H1 (cell line): ENCODE results near the gene IVL. TPM values are rescaled to one million over a fixed set of nuclear protein-coding genes. Genes with fewer than 3 reads are reported as not detected.

Experiments
- CTCF ChIA-PET: fragments of 300-600 bp; sonication (Branson Sonifier 250); formaldehyde crosslinking; loops from one replicate; lab custom pipeline; 2021; ENCODE audit not compliant: partially characterized antibody; lab: Charles Lee
- POLR2A ChIA-PET: fragments of 300-600 bp; sonication (Branson Sonifier 250); formaldehyde crosslinking; loops from one replicate; lab custom pipeline; 2021; ENCODE audit warnings: inconsistent platforms; ENCODE audit not compliant: partially characterized antibody; lab: Charles Lee
- DNase-seq, 2 experiments: peaks; one replicate each; pipeline versions ENCODE4 v3.0.0 to v3.0.0-alpha.2; 2010 to 2022; ENCODE audit warnings: low spot score in 2 of 2, low read depth in 1 of 2, mixed read lengths in 1 of 2
- FAIRE-seq: peaks from 2 replicates; lab custom pipeline; 2011; peaks lifted over from hg19 to GRCh38; lab: Jason Lieb, UNC
- H2AFZ ChIP-seq: 2 replicates; pipeline ENCODE4 v1.8.1; 2012; ENCODE audit warnings: low read length, inconsistent platforms
- H2AK5ac ChIP-seq: 2 replicates; pipeline ENCODE4 v1.6.1; 2013; ENCODE audit warnings: low read depth, low read length
- H2BK120ac ChIP-seq: replicated peaks from 2 replicates; pipeline ENCODE3; 2013; ENCODE audit warnings: low read depth, low read length, inconsistent platforms
- H2BK12ac ChIP-seq: 2 replicates; pipeline ENCODE4 v1.6.1; 2013; ENCODE audit warnings: low read depth, low read length
- H2BK15ac ChIP-seq: 2 replicates; pipeline ENCODE4 v1.6.1; 2013; ENCODE audit warnings: low read length
- H2BK20ac ChIP-seq: 2 replicates; pipeline ENCODE4 v1.6.1; 2013; ENCODE audit warnings: low read length
- H2BK5ac ChIP-seq: 2 replicates; pipeline ENCODE4 v1.6.1; 2013; ENCODE audit warnings: low read depth, low read length
- H3K14ac ChIP-seq: 2 replicates; pipeline ENCODE4 v1.6.1; 2013; ENCODE audit warnings: inconsistent platforms; ENCODE audit not compliant: insufficient read length
- H3K18ac ChIP-seq: 2 replicates; pipeline ENCODE4 v1.6.1; 2013; ENCODE audit warnings: low read length; ENCODE audit errors: extremely low read depth
- H3K23ac ChIP-seq: 2 replicates; pipeline ENCODE4 v1.6.1; 2013; ENCODE audit warnings: inconsistent platforms; ENCODE audit not compliant: insufficient read length
- H3K23me2 ChIP-seq: 2 replicates; pipeline ENCODE4 v1.6.1; 2013; ENCODE audit warnings: low read depth, low read length
- H3K27ac ChIP-seq: 2 replicates; pipeline ENCODE4 v1.6.1; 2011; ENCODE audit warnings: low read depth, low read length, inconsistent platforms
- H3K27me3 ChIP-seq, 4 experiments: replicated peaks in 1 of 4; 1 replicate in 1 of 4; 2 replicates in 3 of 4; pipeline versions ENCODE4 v1.6.1 to v1.8.1; 2011 to 2013; ENCODE audit warnings: low read length in 3 of 4, mild to moderate bottlenecking in 3 of 4, inconsistent platforms in 2 of 4, mixed read lengths in 2 of 4, moderate library complexity in 1 of 4; ENCODE audit not compliant: control insufficient read depth in 3 of 4, insufficient read depth in 3 of 4; ENCODE audit errors: extremely low read depth in 1 of 4
- H3K36me3 ChIP-seq, 4 experiments: 2 replicates each; pipeline versions ENCODE4 v1.6.1 to v1.8.1; 2011 to 2013; ENCODE audit warnings: mild to moderate bottlenecking in 4 of 4, low read length in 3 of 4, moderate library complexity in 2 of 4, control low read depth in 1 of 4, inconsistent platforms in 1 of 4; ENCODE audit not compliant: insufficient read depth in 4 of 4, control insufficient read depth in 2 of 4
- H3K4ac ChIP-seq: replicated peaks from 2 replicates; pipeline ENCODE3; 2013; ENCODE audit warnings: low read length, low read depth, mixed read lengths, inconsistent platforms; ENCODE audit not compliant: insufficient read length
- H3K4me1 ChIP-seq, 4 experiments: replicated peaks in 1 of 4; 1 replicate in 1 of 4; 2 replicates in 3 of 4; pipeline versions ENCODE4 v1.6.1 to v1.8.1; 2011 to 2013; ENCODE audit warnings: low read length in 3 of 4, inconsistent platforms in 2 of 4, mixed read lengths in 1 of 4; ENCODE audit not compliant: insufficient read depth in 4 of 4, control insufficient read depth in 3 of 4
- H3K4me2 ChIP-seq, 2 experiments: 2 replicates each; pipeline versions ENCODE4 v1.6.1 to v1.8.1; 2011 to 2013; ENCODE audit warnings: low read depth in 2 of 2, low read length in 2 of 2, control low read depth in 1 of 2, inconsistent platforms in 1 of 2, mild to moderate bottlenecking in 1 of 2; ENCODE audit not compliant: insufficient read depth in 1 of 2
- H3K4me3 ChIP-seq, 4 experiments: fragments of 200-600, 300-600 bp in 1 of 4; sonication (generic), shearing (Covaris generic), sonication (Bioruptor Twin) in 1 of 4; 2 replicates each; pipeline versions ENCODE4 v1.5.1 to v1.8.1; 2011 to 2016; ENCODE audit warnings: low read length in 4 of 4, low read depth in 3 of 4, control low read depth in 2 of 4, inconsistent platforms in 2 of 4, mild to moderate bottlenecking in 2 of 4, mixed read lengths in 1 of 4, moderate library complexity in 1 of 4; ENCODE audit not compliant: insufficient read depth in 2 of 4; ENCODE audit errors: extremely low read depth in 1 of 4
- H3K56ac ChIP-seq: replicated peaks from 2 replicates; pipeline ENCODE3; 2013; ENCODE audit warnings: low read depth, mild to moderate bottlenecking, mixed read lengths, low read length, inconsistent platforms; ENCODE audit not compliant: insufficient read length
- H3K79me1 ChIP-seq: 2 replicates; pipeline ENCODE4 v1.6.1; 2013; ENCODE audit warnings: low read depth, low read length, control low read depth
- H3K79me2 ChIP-seq, 2 experiments: 2 replicates each; pipeline versions ENCODE4 v1.6.1 to v1.8.1; 2012 to 2013; ENCODE audit warnings: low read length in 2 of 2, mild to moderate bottlenecking in 2 of 2, inconsistent platforms in 1 of 2; ENCODE audit not compliant: insufficient read depth in 2 of 2, control insufficient read depth in 1 of 2
- H3K9ac ChIP-seq, 4 experiments: replicated peaks in 1 of 4; 1 replicate in 1 of 4; 2 replicates in 3 of 4; pipeline versions ENCODE4 v1.6.1 to v1.8.1; 2011 to 2013; ENCODE audit warnings: low read depth in 3 of 4, low read length in 3 of 4, control low read depth in 2 of 4, mild to moderate bottlenecking in 2 of 4, moderate library complexity in 2 of 4, inconsistent platforms in 1 of 4; ENCODE audit errors: extremely low read depth in 1 of 4
- H3K9me3 ChIP-seq, 2 experiments: 2 replicates each; pipeline versions ENCODE4 v1.6.1 to v1.8.1; 2012 to 2013; ENCODE audit warnings: mild to moderate bottlenecking in 2 of 2, moderate library complexity in 2 of 2, control low read depth in 1 of 2, inconsistent platforms in 1 of 2, low read depth in 1 of 2, low read length in 1 of 2, mixed read lengths in 1 of 2; ENCODE audit not compliant: insufficient read depth in 2 of 2
- H4K20me1 ChIP-seq, 2 experiments: replicated peaks in 1 of 2; 2 replicates each; pipeline versions ENCODE3 to v1.8.1; 2011 to 2013; ENCODE audit warnings: inconsistent platforms in 2 of 2, low read length in 2 of 2, mild to moderate bottlenecking in 1 of 2; ENCODE audit not compliant: insufficient read depth in 2 of 2, control insufficient read depth in 1 of 2
- H4K5ac ChIP-seq: 2 replicates; pipeline ENCODE4 v1.6.1; 2013; ENCODE audit warnings: low read length, low read depth, mixed read lengths, inconsistent platforms; ENCODE audit not compliant: insufficient read length
- H4K8ac ChIP-seq: 2 replicates; pipeline ENCODE4 v1.8.0; 2013; ENCODE audit warnings: mild to moderate bottlenecking, moderate library complexity, low read length, inconsistent platforms; ENCODE audit not compliant: insufficient read depth; ENCODE audit errors: extremely low read depth
- H4K91ac ChIP-seq: replicated peaks from 2 replicates; pipeline ENCODE3; 2013; ENCODE audit warnings: low read length, mixed read lengths, inconsistent platforms; ENCODE audit not compliant: insufficient read length
- CBX5 ChIP-seq: fragments of 300-800, 300-1000 bp; sonication (generic); IDR thresholded peaks from 2 replicates; pipeline ENCODE4 v1.7.1; 2016; ENCODE audit warnings: antibody characterized with exemption, low read length, low read depth
- CBX8 ChIP-seq: fragments of 300-800, 300-1000 bp; sonication (generic); IDR thresholded peaks from 2 replicates; pipeline ENCODE4 v1.7.1; 2016; ENCODE audit warnings: low read depth, low read length, borderline replicate concordance
- GTF2F1 ChIP-seq: IDR thresholded peaks from 2 replicates; pipeline ENCODE4 v1.6.1; 2012; ENCODE audit warnings: low read depth, low read length, improper control_type of control experiment, borderline replicate concordance
- RFX5 ChIP-seq: IDR thresholded peaks from 2 replicates; pipeline ENCODE4 v1.6.1; 2011; ENCODE audit warnings: low read depth, low read length, improper control_type of control experiment, borderline replicate concordance
- SIN3A ChIP-seq, 2 experiments: IDR thresholded peaks in 1 of 2; conservative IDR thresholded peaks in 1 of 2; 2 replicates each; pipeline ENCODE4 v1.6.1; 2011 to 2012; ENCODE audit warnings: low read length in 2 of 2, improper control_type of control experiment in 1 of 2, low read depth in 1 of 2, mild to moderate bottlenecking in 1 of 2
- TAF7 ChIP-seq: optimal IDR thresholded peaks from 2 replicates; pipeline ENCODE3; 2011; ENCODE audit warnings: low read depth, mild to moderate bottlenecking, inconsistent platforms, low read length, moderate library complexity, borderline replicate concordance
- YY1 ChIP-seq: IDR thresholded peaks from 2 replicates; pipeline ENCODE4 v1.6.1; 2011; ENCODE audit warnings: low read depth, mild to moderate bottlenecking, low read length
- WGBS, 2 experiments: shearing (Covaris generic) in 1 of 2; methylation state at CpG; one replicate each; pipeline versions ENCODE4 v1.1.6 to v1.1.7; 2013 to 2015; ENCODE audit warnings: low lambda C conversion rate in 2 of 2, mixed read lengths in 2 of 2, inconsistent platforms in 1 of 2, low coverage in 1 of 2, missing lambda C conversion rate in 1 of 2; ENCODE audit not compliant: insufficient replicate concordance in 2 of 2, insufficient coverage in 1 of 2, insufficient read length in 1 of 2; ENCODE audit errors: extremely low coverage in 1 of 2, missing lambda C conversion rate in 1 of 2; 5-methylcytosine and 5-hydroxymethylcytosine counted together
- polyA plus RNA-seq, 7 experiments: library from polyadenylated mRNA; depleted of rRNA in 3 of 7; stranded (reverse) in 5 of 7; unstranded in 2 of 7; fragments of >200 nt in 5 of 7; fragments of 200-250 nt in 2 of 7; gene quantifications; 1 replicate in 5 of 7; 2 replicates in 1 of 7; 4 replicates in 1 of 7; pipeline versions ENCODE4 v1.2.1 to v1.2.3, GENCODE V29; 2011 to 2013; ENCODE audit warnings: missing spikeins in 2 of 7, mixed read lengths in 2 of 7
- total RNA-seq: library from RNA; stranded (reverse); fragmentation: NEBNext Ultra II Directional; extraction: Animal tissue kit (Norgen Biotek cat#: 25700); gene quantifications from 2 replicates; pipeline ENCODE4 v1.2.1, GENCODE V29; 2021

The IVL gene
- total and polyA plus RNA-seq, 2 of the 8 experiments (the other 6 are each of a cell fraction or from before 2014, with no cell fraction given): not detected

GRCh38 chr1:152957561-152957960, 49.2 kb downstream of the IVL start:
- Histone ChIP-seq H4K5ac (no peak overlapping the region), H3K27me3 (no peaks in the 10 kb centered on the region), H2BK20ac (no peak overlapping the region), H2BK15ac (no peak overlapping the region), H4K91ac (no peak overlapping the region), H3K4me1 (no peaks in the 10 kb centered on the region), H3K79me2 (no peaks in the 10 kb centered on the region), H4K8ac (no peak overlapping the region), H3K36me3 (no peaks in the 10 kb centered on the region), H3K9ac (no peak overlapping the region), H2AFZ (no peak overlapping the region), H2BK12ac (no peak overlapping the region), H3K79me1 (no peaks in the 10 kb centered on the region), H3K56ac (no peak overlapping the region), H3K18ac (no peak overlapping the region), H2BK120ac (no peak overlapping the region), H3K23ac (no peak overlapping the region), H3K4ac (no peak overlapping the region), H2BK5ac (no peak overlapping the region), H3K4me3 (no peak overlapping the region), H2AK5ac (no peak overlapping the region), H4K20me1 (no peaks in the 10 kb centered on the region), H3K9me3 (0 out of 4 replicates have a peak, but pooled peaks cover 0 to 3% of the 10 kb centered on the region in 2 experiments), H3K4me2 (no peak overlapping the region), H3K23me2 (no peaks in the 10 kb centered on the region; the same call in 1 of the 2 replicates), H3K27ac (no peak overlapping the region), H3K14ac (no peak overlapping the region)
- ChIA-PET POLR2A (no interaction called here), CTCF (interaction anchor here (0.6 kb wide), 1 partner anchor 236 kb away, joined by 3 read pairs; no protein-coding TSS in a partner anchor)
- FAIRE-seq (no peak), DNase-seq (no peak)
- WGBS, 2 experiments: 98% methylated on average over 3 of the region's 3 CpGs; no CpG with 5 or more reads in 1 of the 2 experiments
- TF ChIP-seq CBX8 (no peak), TAF7 (no peak), YY1 (no peak), SIN3A (conservative IDR thresholded peaks at IDR 0.05 in 1 of 2, IDR thresholded peaks at IDR 0.05 in 1 of 2; ENCODE audit: low read depth in 1 of 2, low read length in 2 of 2) (no peak), RFX5 (no peak), CBX5 (no peak), GTF2F1 (no peak)
